GM19324 (cell line): ENCODE measurements around the gene COQ8A.

Source experiments
- ATAC-seq: cut with Tn5 transposase; IDR thresholded peaks from one replicate; pipeline ENCODE4 v1.9.1; 2021; ENCODE audit warnings: mild to moderate bottlenecking, moderate library complexity; ENCODE audit not compliant: unreplicated experiment, low FRiP score

COQ8A gene

GRCh38 chr1:226940029-226940805 is at the start of gene COQ8A:
Gene COQ8A, plus strand, starts transcription at chr1:226940294. Its CDS starts 21,092 bp downstream, at chr1:226961386.
- ATAC-seq: peak; percentile 98

DNA sequence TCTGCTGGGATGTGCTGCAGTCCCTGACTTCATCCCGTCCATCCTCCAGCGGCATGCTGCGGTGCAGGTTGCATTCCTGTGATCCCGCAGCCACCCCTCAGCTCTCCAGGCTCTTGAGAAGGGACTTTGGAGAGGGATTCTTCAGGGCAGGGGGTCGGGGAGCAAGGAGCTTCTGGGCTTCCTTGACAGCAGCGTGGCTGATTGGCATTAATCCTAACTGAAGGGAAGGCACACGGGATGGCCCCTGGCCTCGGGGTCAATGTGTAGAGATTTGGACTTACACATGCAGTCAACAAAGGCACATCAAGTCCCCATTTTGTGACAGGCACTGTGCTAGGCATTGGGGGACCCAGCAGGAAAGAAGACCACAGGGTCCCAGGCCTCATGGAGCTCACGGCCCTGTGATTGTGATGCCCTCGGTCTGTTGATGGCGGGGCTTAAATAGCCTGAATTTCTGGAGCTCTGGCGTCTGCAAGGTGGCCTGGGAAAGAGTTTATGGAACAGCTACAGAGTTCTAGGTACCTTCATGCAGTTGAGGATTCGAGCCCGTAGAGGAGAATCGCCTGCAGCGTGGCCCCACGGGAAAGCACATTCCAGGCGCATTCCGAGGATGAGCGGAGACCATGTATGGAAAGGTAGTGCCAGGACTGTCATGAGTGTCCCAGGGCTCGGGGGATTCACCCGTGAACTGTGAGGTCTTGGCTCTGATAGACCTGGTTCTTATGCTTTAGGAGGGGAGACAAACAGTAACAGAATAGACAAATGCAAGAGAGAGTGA is 49.6 kb upstream of the COQ8A start:
- no peak for ATAC-seq

DNA sequence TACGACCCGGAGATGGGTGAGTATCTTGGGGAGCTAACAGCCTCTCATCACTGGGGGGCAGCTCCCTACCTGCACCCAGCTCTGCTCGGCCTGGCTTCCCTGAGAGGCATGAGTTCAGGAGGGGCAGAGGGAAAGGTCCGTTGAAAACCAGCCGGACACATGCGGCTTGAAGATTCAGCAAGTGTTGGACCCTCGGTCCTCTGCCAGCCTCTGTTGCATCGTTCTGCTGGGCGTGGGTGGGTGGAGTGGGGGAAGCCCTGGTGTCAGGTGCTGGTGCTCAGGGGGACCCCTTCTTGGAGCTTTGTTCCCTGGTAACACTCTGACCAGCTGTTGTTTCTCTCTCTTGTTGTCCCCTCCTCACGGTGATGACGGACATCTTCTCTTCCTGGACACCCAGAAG is 48.7 kb upstream of the COQ8A start:
- ATAC-seq: no peak

- no peak for ATAC-seq
Observed at GRCh38 chr1:226891846-226892523, 48.1 kb upstream of the COQ8A start.

DNA sequence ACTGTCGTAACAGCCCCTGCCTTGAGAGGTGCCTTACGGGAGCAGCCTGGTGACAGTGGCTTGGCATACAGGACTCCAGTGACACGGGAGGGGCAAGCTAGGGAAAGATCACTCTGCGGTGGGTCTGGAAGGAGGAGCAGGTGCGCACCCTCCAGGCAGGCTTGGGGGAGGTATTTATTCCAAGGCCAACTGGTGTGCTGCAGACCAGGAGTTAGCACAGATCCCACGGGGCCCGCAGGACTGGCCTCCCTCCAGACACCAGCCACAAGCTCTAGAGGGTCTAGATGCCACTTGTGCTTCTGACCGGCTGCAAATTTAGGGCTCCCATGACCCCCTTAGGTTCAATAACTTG is 47.6 kb upstream of the COQ8A start:
- ATAC-seq: no peak

DNA sequence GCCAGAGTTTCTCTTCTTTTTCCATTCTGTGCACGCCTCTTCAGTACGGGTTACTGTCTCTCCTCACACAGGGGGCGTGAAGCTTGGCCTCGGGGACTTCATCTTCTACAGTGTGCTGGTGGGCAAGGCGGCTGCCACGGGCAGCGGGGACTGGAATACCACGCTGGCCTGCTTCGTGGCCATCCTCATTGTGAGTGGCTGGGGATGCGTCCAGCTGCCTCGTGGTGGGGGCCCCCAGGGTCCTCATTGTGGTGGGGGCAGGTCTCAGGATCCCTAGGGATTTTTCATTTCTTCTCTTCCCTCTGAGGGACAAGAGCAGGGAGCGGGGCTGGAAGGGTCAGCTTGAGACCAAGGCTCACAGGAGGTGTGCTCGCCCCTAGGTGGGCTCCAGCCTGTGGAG is 46.2 kb upstream of the COQ8A start:
- ATAC-seq: no peak

DNA sequence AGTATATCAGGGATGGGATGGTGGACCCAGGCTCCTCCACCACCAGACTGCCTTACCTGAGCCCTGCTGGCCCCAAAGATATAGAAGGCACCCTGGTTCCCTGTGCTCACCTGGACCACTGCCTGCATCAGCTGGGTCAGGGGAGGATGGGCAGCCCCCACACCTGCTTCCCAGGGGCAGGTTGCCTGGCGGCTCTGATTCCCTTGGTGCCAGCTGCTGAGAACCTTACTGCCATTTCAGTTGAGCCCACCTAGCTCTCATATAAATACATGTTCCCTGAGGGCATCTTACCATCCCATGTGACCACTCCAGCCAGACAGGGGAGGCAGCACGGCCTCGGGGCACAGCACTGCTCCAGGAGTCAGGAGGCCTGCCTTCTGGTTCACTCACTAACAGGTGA is 45.3 kb upstream of the COQ8A start:
- ATAC-seq: no peak

DNA sequence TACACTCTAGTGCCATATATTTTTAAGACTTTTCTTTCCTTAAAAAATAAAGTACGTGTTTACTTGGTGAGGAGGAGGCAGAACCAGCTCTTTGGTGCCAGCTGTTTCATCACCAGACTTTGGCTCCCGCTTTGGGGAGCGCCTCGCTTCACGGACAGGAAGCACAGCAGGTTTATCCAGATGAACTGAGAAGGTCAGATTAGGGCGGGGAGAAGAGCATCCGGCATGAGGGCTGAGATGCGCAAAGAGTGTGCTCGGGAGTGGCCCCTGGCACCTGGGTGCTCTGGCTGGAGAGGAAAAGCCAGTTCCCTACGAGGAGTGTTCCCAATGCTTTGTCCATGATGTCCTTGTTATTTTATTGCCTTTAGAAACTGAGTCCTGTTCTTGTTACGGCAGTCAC is 44.5 kb upstream of the COQ8A start:
- no peak for ATAC-seq

- ATAC-seq: no peak
Observed at GRCh38 chr1:226898246-226898645, 41.8 kb upstream of the COQ8A start.

DNA sequence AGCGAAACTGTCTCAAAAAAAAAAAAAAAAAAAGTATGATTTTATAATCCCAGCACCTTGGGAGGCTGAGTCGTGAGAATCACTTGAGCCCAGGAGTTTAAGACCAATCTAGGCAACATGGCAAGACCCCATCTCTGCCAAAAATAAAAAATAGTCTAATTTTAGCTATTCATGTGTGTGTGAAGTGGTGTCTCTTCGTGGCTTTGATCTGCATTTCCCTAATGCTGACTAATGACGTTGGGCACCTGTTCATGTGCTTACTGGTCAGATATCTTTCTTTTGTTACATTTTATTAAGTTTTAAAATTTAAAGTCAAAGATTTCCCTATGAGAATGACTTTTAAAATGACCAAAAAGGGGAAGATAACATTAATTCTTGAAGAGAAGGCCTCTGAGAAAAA is 38.7 kb upstream of the COQ8A start:
- no peak for ATAC-seq

DNA sequence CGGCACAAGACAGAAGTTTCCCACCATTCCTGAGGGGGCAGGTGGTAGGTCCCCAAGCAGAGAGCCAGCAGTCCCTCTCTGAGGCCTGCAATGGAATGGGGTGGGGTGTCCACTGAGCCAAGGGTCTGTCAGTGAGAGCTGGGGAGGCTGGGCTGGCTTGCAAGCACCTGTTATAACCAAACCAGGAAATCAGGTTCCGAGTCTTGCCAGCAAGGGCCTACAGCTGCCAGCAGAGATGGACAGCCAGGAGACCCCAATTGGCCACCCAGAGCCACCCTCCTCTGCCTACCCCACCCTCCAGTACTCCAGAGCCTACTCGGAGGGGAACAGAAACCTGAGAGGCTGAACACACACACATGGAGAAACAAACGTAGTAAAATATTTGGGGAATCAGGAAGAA is 37.5 kb upstream of the COQ8A start:
- ATAC-seq: no peak

GRCh38 chr1:226903819-226904716 is 36.0 kb upstream of the COQ8A start:
- no peak for ATAC-seq

DNA sequence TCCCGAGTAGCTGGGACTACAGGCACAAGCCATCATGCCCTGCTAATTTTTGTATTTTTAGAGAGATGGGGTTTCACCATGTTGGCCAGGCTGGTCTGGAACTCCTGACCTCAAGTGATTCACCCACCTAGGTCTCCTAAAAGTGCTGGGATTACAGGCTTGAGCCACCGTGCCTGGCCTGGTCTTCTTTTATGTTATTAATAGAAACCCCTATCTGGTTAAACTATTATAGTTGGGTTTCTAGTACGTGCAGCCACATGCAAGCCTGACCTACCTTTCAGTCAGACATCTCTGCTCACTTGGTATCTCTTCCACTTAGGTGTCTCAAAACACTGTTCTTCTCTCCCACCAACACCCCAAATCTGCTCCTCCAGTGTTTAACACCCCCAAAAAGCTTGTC is 35.3 kb upstream of the COQ8A start:
- ATAC-seq: no peak

DNA sequence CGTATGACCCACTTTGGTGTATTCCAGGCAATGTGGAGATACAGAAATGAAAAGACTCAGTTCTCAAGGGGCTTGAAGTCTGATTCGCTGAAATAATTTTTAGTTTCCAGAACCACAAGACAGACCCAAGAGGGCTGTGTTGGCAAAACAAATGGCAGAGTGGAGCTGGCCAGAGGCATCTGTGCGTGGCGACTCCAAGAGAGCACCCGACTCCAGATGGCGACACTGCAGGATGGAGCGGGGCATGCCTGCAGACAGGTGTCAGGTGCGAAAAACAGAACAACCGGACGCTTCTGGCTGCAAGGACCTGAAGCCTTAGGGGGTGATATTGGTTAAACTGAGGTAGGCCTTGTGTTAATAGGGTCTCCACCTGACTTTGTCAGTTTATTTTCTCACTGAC is 31.7 kb upstream of the COQ8A start:
- no peak for ATAC-seq

DNA sequence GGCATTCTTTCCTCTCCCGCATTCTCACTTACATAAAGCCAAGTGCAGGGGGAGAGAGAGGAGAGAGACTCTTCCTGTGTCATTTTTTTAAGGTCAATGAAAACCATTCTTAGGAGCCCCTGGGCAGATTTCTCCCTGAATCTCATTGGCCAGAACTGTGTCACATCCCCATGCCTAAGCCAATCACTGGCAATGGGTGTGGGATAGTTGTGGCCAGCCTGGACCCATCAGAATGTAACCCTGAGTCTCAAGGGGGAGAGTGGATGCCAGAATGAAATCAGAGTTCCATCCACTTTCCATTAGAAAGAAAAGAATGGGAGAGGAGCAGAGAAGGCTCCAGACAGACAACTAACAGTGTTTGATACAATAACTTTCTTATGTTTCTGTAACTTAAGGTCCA is 31.2 kb upstream of the COQ8A start:
- ATAC-seq: no peak

DNA sequence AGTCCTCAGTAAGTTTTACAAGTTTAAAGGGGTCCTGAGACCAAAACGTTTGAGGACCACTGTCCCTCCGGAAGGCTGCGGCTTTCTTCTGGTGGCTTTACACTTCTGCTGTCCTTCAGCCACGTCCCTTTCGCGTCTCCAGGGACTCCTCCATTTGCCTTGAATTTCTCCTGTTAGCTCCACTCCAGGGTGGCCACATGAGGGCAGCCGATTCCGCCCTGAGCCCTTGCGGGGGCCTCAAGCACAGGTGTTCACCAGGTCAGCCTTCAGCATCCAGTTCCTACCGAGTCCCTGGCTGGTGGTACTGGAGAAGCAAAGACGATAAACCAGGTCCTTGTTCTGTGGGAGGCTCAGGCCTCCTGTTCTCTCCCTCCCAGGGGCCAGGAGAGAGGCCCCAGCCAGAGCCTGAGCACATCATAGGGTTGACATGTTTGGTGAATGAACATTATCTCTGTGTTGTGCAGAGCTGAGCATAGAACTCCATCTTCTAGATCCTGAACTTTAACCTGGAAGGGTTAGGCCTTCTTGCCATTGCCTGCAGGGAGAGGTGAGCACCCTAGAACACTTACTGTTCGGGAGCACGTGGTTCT is 27.4 kb upstream of the COQ8A start:
- peak; percentile 66 for ATAC-seq

GRCh38 chr1:226915672-226915995 is 24.5 kb upstream of the COQ8A start:
- no peak for ATAC-seq

DNA sequence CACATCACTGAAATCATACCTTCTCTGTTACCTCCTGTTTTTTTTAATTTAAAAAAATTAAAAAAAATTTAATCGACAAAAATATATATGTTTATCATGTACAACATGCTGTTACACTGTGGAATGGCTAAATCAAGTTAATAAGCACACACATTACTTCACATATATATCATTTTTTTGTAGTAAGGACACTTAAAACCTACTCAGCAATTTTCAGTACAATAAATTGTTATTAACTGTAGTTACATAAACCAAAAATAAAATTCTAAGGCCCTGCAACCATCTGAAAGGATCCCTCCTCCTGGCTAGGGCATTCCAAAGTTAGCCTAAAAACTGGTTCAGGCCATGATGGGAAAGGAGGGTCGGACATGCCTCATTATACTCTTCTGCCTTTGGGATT is 23.6 kb upstream of the COQ8A start:
- no peak for ATAC-seq

DNA sequence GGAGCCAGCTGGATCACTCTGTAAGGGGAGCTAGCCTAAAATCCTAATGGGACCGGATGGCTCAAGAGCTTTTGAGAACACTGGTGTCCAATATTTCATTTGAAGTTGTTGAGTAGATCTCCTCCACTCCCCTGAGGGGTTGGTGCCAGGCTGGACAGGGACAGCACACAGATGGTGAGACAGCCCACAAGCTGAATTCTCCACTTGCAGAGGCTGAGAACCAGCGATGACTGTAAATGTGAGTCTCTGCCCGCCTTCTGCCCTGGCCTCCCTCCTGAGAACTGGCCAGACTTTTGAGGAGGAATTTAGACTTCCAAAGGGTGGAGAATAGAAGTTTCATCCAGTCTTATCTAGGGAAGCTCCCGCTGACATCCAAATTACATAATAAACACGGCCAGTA is 20.5 kb upstream of the COQ8A start:
- ATAC-seq: no peak

DNA sequence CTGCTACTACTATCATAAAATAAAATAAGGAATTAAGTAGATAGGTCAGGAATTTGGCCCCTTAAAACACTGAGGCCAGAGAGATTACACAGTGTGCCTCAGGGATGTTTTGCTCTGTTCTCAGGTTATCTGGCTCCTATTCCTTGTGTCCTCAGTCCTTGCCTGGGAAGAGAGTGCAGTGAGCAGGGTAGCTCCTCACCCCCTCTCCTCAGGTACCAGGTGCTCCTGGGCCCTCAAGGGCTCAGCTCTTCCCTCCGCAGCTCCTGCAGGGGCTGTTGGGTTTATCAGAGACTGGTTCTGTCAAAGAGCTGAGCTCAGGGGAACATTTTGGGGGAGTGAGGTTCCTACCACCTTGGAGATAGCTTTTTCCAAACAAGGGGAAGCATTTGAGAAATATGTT is 20.1 kb upstream of the COQ8A start:
- ATAC-seq: no peak
